ENCODE data around the gene CES2. TPM values are rescaled to one million over a fixed set of nuclear protein-coding genes. Genes with fewer than 3 reads are reported as not detected.

The CES2 gene
- total RNA-seq, 1 experiment from 2014 or later = 37.6 TPM

DNA sequence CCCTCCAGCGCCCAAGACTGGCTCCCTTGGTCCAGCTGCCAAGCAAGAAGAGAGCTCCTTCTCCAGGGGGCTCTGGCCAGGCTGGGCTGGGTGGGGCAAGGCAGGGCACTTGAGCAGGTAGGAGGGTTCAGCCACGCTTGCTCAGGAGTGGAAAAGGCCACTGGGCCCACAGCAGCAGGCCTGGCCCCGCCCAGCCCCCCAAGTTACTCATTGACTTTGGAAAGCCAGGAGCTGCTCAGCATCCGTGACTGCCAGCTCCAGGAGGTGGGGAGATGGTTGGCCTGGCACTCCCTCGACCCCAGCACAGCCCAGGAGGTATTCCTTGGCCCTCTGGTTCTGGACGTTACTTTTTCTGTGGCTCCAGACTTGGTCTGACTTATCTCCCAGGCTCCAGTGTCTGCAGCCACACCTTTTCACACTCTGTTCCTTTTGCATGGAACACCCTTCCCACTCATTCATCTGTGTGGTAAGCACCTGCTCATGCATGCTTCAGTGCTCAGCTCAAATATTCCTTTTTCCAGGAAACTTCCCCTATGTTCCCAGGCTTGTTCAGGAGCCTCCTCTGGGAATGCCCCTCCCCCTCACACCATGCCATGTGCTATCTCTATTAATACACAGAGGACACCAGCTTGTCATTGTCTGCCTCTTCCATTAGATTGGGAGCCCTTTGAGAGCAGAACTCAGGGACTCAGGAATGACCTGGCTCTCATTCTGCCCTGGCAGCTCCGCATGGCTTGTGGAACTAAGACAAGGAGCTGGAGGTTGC is 16.3 kb upstream of the CES2 start, which contains the start of gene CDH16:
CDH16 (minus strand) TSS at position 83 of the 766 bp plus-strand sequence. CDS start 820 bp downstream, outside the sequence.
- peaks cover 6% of the 10 kb centered on the region for H3K27me3 ChIP-seq (replicated peaks; ENCODE audit: insufficient read depth, low read depth, low read length, poor library complexity)
- POLR2A ChIA-PET (ENCODE audit: low non-redundant PET) = no interaction called here
- H3K36me3 ChIP-seq (ENCODE audit: insufficient read depth, low read length, poor library complexity, severe bottlenecking) = no peaks in the 10 kb centered on the region
- CTCF ChIA-PET = interaction anchor here (0.8 kb wide), 1 partner anchor 9 kb away, joined by 3 read pairs; no protein-coding TSS in a partner anchor
- H3K4me1 ChIP-seq (ENCODE audit: insufficient read depth, low read length, poor library complexity, severe bottlenecking) = peaks cover 7% of the 10 kb centered on the region
- H3K27ac ChIP-seq (ENCODE audit: low read depth, low read length, poor library complexity, severe bottlenecking) = no peak within 1 kb of the TSS
- no TSS peak for BruUV-seq (replicated peaks)
- H3K4me3 ChIP-seq (ENCODE audit: low read depth, low read length, poor library complexity, severe bottlenecking) = no peak within 1 kb of the TSS
- DNase-seq (ENCODE audit: low spot score) = no peak
- no peak for TF ChIP-seq EZH2 (IDR thresholded peaks at IDR 0.05; ENCODE audit: borderline replicate concordance, low read depth, low read length, poor library complexity, severe bottlenecking)
- TF ChIP-seq, protein P1, sequence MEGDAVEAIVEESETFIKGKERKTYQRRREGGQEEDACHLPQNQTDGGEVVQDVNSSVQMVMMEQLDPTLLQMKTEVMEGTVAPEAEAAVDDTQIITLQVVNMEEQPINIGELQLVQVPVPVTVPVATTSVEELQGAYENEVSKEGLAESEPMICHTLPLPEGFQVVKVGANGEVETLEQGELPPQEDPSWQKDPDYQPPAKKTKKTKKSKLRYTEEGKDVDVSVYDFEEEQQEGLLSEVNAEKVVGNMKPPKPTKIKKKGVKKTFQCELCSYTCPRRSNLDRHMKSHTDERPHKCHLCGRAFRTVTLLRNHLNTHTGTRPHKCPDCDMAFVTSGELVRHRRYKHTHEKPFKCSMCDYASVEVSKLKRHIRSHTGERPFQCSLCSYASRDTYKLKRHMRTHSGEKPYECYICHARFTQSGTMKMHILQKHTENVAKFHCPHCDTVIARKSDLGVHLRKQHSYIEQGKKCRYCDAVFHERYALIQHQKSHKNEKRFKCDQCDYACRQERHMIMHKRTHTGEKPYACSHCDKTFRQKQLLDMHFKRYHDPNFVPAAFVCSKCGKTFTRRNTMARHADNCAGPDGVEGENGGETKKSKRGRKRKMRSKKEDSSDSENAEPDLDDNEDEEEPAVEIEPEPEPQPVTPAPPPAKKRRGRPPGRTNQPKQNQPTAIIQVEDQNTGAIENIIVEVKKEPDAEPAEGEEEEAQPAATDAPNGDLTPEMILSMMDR (conservative IDR thresholded peaks at IDR 0.05; ENCODE audit: low read depth, low read length) = no peak
- intact Hi-C loops (cut with micrococcal nuclease; ENCODE audit: unreplicated experiment) = no loop called here
- H3K9me3 ChIP-seq (ENCODE audit: low read depth, low read length, poor library complexity, severe bottlenecking) = no peaks in the 10 kb centered on the region

DNA sequence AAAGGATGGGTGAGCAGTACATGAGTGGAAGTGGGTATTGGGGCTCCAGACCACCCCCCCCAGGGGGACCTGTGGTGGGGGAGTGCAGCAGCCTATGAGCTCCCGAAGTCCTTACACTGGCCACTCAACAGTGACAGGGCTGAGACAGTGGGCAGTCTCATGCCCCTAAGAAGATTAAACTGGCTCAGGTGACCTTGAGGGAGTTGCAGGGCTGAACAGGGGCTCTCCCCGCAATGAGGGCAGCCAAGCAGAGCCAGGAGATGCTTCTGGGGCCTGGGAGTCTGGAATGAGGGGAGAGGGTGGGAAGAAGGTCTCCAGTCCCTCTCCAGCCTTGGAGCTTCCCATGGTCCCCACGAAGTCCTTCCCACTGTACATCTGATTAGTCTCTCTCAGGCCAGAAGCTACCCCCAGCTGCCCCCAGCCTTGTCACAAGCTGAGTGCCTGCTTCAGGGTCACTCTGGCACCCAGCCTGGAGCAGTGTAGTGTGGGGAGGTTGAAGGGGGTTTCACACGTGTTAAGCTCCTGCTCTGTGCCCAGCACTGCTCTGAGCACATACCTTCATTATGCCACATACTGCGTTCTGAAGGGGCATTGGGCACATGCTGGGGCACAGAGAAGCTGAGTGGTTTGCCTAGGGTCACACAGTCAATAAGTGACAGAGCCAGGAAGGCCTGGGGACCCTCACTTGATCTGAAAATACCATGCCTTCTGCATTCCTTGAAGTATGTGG is 15.6 kb upstream of the CES2 start:
- no peak overlapping the region for H3K4me3 ChIP-seq (ENCODE audit: low read depth, low read length, poor library complexity, severe bottlenecking)
- no peaks in the 10 kb centered on the region for H3K36me3 ChIP-seq (ENCODE audit: insufficient read depth, low read length, poor library complexity, severe bottlenecking)
- H3K4me1 ChIP-seq (ENCODE audit: insufficient read depth, low read length, poor library complexity, severe bottlenecking) = peaks cover 7% of the 10 kb centered on the region
- DNase-seq (ENCODE audit: low spot score) = no peak
- CTCF ChIA-PET = interaction anchor here (0.8 kb wide), 1 partner anchor 9 kb away, joined by 3 read pairs; no protein-coding TSS in a partner anchor
- no TSS peak for BruUV-seq (replicated peaks)
- TF ChIP-seq, protein P1 (conservative IDR thresholded peaks at IDR 0.05; ENCODE audit: low read depth, low read length) = no peak
- TF ChIP-seq EZH2 (IDR thresholded peaks at IDR 0.05; ENCODE audit: borderline replicate concordance, low read depth, low read length, poor library complexity, severe bottlenecking) = no peak
- no peaks in the 10 kb centered on the region for H3K9me3 ChIP-seq (ENCODE audit: low read depth, low read length, poor library complexity, severe bottlenecking)
- POLR2A ChIA-PET (ENCODE audit: low non-redundant PET) = interaction anchor here (0.7 kb wide), 1 partner anchor 20 kb away, joined by 4 read pairs; no protein-coding TSS in a partner anchor
- intact Hi-C loops (cut with micrococcal nuclease; ENCODE audit: unreplicated experiment) = no loop called here
- peaks cover 13% of the 10 kb centered on the region for H3K27me3 ChIP-seq (replicated peaks; ENCODE audit: insufficient read depth, low read depth, low read length, poor library complexity)
- no peak overlapping the region for H3K27ac ChIP-seq (ENCODE audit: low read depth, low read length, poor library complexity, severe bottlenecking)

DNA sequence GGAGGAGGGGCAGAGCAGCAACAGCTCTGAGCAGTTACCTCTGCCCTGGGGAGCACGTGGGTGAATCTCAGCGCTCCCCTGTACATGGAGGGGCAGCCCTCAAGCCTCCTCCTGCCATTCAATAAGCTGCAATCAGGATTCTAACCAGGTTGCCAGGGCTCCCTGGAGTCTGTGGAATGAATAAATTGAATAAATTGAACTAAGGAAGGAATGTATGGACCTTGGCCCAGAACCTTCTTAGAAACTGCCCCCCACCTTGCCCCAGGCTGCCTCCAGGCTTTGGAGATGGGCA is 15.1 kb upstream of the CES2 start:
- no peak for TF ChIP-seq EZH2 (IDR thresholded peaks at IDR 0.05; ENCODE audit: borderline replicate concordance, low read depth, low read length, poor library complexity, severe bottlenecking)
- TF ChIP-seq, protein P1 (conservative IDR thresholded peaks at IDR 0.05; ENCODE audit: low read depth, low read length) = no peak
- ChIA-PET CTCF (interaction anchor here (0.5 kb wide), 1 partner anchor 404 kb away, joined by 6 read pairs; no protein-coding TSS in a partner anchor), POLR2A (ENCODE audit: low non-redundant PET) (interaction anchor here (0.7 kb wide), 1 partner anchor 20 kb away, joined by 4 read pairs; no protein-coding TSS in a partner anchor)

More for the DNA sequence above, 15.1 kb upstream of the CES2 start:
- Histone ChIP-seq H3K27ac (ENCODE audit: low read depth, low read length, poor library complexity, severe bottlenecking) (no peak overlapping the region), H3K4me3 (ENCODE audit: low read depth, low read length, poor library complexity, severe bottlenecking) (no peak overlapping the region), H3K4me1 (ENCODE audit: insufficient read depth, low read length, poor library complexity, severe bottlenecking) (peaks cover 7% of the 10 kb centered on the region), H3K9me3 (ENCODE audit: low read depth, low read length, poor library complexity, severe bottlenecking) (no peaks in the 10 kb centered on the region), H3K27me3 (replicated peaks; ENCODE audit: insufficient read depth, low read depth, low read length, poor library complexity) (peaks cover 18% of the 10 kb centered on the region), H3K36me3 (ENCODE audit: insufficient read depth, low read length, poor library complexity, severe bottlenecking) (no peaks in the 10 kb centered on the region)
- BruUV-seq (replicated peaks) = no TSS peak
- no peak for DNase-seq (ENCODE audit: low spot score)
- intact Hi-C loops (cut with micrococcal nuclease; ENCODE audit: unreplicated experiment) = no loop called here

Data from A673 (cell line).